Embryonic facial prominence (tissue), 1 donor: ENCODE measurements around the gene LGR6.

Source experiments
- DNase-seq: peaks from one replicate; pipeline ENCODE4 v3.0.0-alpha.2; 2016; ENCODE audit errors: extremely low spot score

Gene LGR6

GRCh38 chr1:202289009-202289408 is 95.4 kb downstream of the LGR6 start:
- no peak for DNase-seq

- DNase-seq = no peak
These were observed 97.4 kb downstream of the LGR6 start for GRCh38 chr1:202291001-202291400.

DNA sequence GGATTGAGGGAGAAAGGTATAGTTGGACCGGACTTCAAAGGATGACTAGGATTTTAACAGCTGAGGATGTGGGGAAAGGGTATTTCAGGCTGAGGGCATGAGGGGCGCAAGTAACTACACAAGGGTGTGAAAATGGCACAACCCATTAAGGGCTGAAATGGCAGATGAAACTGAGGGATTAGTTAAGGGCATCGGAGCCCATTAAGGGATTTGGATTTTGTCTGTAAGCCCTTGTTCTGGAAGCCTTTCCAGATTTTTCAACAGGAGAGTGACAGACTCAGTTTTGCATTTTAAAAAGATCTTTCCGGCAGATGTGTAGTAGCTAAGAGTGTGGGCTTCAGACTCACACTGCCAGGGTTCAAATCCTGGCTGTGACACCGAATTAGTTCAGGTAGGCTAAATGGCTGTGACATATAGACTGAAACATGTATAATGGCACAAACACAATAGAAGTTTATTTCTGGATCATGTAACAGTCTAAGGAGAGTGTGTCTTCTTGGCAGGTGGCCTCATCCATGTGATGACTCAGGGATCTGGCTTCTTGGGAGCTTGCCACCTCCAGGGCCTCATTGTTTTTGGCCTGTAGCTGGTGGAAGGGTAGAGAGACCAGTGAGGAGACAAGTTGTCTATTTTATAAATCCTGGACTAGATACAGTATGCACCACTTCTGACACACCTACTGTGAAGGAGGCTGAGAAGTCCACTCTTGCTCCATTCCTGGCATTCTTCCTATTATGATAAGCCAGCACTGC is 98.5 kb downstream of the LGR6 start:
- DNase-seq = no peak

DNA sequence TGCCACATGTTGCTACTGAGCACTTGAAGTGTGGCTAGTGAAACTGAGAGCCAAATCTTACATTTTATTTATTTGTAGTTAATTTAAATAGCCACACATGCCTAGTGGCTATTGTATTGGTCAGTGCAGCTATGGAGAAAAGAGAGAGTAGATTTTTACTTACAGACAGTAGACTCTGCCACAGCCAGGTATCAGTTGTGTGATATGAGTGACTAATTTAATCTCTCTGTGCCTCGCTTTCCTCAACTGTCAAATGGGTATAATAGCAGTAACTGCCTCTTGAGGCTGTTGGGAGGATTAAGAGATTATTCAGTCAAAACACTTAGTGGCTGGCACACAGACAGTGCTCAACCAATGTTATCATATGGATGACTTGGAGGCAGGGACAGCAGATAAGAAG is 99.2 kb downstream of the LGR6 start:
- no peak for DNase-seq

GRCh38 chr1:202293569-202293968 is 100.0 kb downstream of the LGR6 start:
- no peak for DNase-seq

DNA sequence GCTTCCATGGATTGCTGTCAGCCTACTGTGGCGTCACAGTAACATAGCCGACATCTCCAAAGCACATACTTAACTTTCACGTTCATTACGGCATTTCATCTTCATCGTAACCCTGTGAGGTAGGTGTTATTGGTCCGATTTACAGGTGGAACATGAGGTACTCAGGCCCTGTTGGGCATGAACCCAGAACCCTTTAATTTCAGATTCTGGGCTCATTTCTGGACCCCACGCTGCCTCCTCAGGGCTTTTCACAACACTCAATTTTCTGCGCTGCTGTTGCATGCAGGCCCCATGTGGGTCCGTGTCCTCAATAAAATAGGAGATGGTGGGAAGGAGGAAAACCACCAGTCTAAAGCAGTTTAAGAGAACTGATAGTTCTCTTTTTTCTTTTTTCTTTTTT is 108.6 kb downstream of the LGR6 start:
- DNase-seq = no peak

GRCh38 chr1:202304375-202304774 is 110.8 kb downstream of the LGR6 start:
- DNase-seq = no peak

DNA sequence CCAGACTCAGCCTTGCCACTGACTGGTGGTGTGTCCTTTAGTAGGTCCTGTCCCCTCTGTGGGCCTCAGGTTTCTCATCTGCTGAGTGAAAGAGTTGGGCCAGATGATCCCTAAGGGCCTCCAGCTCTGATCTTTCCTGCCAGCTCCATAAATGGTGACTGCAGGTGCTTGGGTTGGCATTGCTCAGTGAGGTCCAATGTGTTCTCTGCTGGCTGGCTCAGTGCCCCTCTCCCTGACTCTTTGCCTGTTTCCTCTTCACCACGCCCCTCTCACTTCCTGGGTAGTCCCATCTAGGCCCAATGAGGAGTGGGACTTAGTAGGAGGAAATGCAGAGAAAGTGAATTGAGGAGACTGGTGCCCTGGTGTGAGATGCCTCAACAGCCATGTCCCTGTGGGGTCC is 111.6 kb downstream of the LGR6 start:
- no peak for DNase-seq

DNA sequence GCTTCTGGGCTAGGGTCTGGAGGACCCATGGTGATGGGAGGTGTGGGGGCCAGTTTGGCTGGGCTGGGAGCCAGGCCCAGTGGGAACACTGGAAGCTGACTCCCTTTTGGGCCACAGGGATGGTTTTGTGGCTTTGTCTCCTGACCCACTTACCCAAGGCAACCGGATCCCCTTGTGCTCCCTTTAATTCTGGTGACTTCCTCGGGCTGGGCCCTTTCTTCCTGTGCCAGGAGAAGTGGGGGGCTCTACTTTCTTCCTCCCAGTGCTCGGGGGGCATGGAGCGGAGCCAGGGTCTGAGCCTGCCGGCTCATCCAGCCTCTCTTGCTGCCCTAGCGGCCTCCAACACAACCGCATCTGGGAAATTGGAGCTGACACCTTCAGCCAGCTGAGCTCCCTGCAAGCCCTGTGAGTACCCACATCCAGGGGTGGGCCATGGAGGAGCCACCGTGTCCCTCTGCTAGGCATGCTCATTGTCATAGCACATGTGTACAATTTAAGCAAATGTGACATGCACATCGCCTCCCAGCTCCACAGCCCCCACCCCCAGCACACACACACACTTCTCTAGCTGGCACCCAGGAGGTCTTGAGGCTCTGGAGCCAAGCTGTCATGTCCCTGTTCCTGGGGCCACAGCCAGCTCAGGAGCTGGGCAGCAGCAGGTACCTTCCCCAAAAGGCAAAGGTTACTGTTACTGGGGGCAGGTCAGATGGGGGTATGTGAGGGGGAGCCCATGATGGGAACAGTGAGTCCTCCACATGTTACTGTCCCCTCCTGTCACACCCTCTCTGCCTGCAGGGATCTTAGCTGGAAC is 113.1 kb downstream of the LGR6 start:
- no peak for DNase-seq

GRCh38 chr1:202310071-202310725 is 116.6 kb downstream of the LGR6 start:
- DNase-seq = no peak

GRCh38 chr1:202310746-202311145 is 117.1 kb downstream of the LGR6 start:
- DNase-seq = no peak

DNA sequence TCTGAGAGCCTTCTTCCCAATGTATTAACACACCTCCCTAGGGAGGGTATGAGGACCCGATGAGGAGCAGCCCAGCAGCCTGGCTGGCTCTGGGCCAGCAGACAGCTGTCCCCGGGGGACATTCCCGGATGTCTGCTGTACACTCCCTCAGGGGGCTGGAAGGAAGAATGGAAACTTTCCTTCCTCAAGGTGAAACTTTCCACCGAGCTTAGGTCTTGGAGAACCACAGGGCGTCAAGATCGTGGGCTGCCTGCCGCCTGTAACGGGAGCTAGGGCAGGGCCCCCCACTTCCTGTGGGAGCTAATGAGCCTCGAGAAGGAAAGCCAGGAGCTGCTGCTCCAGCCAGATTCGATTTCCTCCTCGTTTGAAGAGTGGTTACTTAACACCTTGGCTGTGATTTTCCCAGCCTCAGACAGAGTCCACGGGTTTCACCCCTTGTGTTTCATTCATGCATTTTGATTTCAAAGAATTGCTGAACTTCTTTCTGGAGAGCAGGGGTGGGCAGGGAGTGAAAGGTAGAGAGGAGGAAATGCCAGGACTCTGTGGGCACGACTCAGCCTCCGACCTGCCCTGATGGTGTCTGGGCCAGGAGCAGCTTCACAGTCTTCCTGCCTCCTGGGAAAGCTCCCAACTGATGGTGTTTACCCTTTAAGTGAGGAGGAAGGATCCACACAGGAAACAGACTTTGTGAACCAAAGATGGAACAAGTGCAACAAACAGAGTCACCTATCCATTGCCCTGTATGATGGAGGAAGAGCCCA is 118.5 kb downstream of the LGR6 start:
- DNase-seq = no peak

- no peak for DNase-seq
These were observed 122.1 kb downstream of the LGR6 start for GRCh38 chr1:202315576-202316168.

DNA sequence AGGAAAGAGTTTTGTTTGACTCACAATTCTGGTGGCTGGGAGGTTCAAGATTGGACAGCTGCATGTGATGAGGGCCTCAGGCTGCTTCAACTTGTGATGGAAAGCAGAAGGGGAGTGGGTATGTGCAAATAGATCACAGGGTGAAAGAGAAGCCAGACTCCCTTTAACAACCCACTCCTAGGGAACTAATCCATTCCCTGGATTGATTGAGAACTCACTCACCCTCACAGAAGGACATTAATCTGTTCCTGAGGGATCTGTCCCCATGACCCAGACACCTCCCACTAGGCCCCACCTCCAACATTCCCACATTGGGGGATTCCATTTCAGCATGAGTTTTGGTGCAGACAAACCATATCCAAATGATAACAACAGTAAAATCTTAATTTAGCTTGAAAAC is 122.6 kb downstream of the LGR6 start:
- no peak for DNase-seq

- no peak for DNase-seq
These were observed 124.6 kb downstream of the LGR6 start for GRCh38 chr1:202317941-202318925.

- no peak for DNase-seq
These were observed 125.9 kb downstream of the LGR6 start for GRCh38 chr1:202319381-202320080.

DNA sequence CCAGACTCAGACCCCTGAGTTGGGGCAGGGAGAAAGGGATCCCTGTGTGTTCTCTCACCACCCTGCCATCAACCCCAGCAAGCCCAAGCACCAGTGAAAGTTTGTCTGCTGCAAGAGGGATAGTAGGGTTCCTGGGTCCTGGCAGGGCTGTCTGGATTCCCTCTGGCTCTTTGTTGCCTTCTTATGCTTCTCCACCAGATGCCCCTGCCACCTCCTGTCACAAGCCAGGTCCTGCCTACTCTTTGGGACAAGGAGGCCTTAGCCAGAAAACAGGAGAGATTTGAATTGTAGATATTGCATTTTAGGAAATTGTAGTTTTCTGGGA is 126.4 kb downstream of the LGR6 start:
- no peak for DNase-seq

DNA sequence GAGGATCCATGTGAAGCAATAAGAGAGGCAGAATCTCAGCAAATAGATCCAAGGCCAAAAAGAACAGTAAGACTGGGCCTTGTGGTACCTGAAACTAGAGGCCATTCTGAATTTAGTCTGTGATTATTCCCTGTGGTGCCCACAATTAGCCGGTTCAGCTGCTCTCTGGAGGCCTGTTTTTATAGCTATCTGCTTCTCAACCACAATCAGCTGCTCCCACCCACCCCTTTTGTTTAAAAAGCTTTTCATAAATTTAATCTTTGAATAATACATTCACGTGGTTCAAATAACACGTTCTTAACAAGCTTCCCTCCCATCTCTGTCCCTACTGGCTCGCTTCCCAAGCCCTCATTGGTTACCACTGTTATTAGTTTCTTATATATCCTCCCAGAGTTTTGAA is 130.1 kb downstream of the LGR6 start:
- DNase-seq = no peak

DNA sequence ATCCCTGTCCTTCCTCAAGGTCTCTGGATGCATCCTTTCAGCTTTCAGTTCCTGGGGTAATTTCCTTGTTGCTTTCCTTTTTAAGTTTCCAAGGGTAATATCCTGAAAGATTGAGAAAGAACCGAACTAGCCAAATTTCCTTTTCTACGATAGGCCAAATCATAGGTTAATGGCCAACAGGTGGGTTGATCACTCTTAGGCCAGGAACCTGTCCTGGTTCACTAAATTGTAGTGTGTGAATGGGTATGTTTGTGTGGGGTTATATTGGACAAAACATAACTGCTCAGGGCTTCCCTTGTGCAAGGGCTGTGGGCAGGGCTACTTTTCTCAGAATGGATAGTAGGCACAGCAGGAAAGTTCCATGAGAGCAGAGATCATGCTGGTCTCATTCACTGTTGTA is 131.0 kb downstream of the LGR6 start:
- DNase-seq = no peak

GRCh38 chr1:202329891-202330290 is 136.3 kb downstream of the LGR6 start:
- no peak for DNase-seq
